Stimulated activated CD8-positive, alpha-beta memory T cell treated with anti-CD3 and anti-CD28 coated beads, Interleukin-4, amount 100 ng/mL, for 1 hour (primary cell): ENCODE results near the gene RNF151.
"Not testable (repeated sequence)": the region's sequence is repeated elsewhere in the genome, so short reads cannot be mapped to it uniquely, and the experiment has no call there.

ENCODE experiments used
- DNase-seq, 2 donors: peaks; one replicate each; pipeline ENCODE4 v3.0.0-alpha.2; 2020; ENCODE audit warnings: low read depth in 2 of 2, low spot score in 1 of 2

RNF151 gene

GRCh38 chr16:1966460-1966859, at the start of gene RNF151:
Gene RNF151 (plus strand): TSS chr16:1966856. CDS start chr16:1966882, 26 bp downstream.
- DNase-seq, result no peak

- DNase-seq, result no peak
These were observed 49.5 kb upstream of the RNF151 start for GRCh38 chr16:1917056-1917664.

GRCh38 chr16:1917665-1918350, 48.8 kb upstream of the RNF151 start:
- no peak for DNase-seq

GRCh38 chr16:1918351-1919326, 48.0 kb upstream of the RNF151 start, which contains the start of gene HS3ST6:
Gene HS3ST6 (minus strand): TSS chr16:1918415. CDS start chr16:1918323, 92 bp downstream.
- DNase-seq, result no peak

GRCh38 chr16:1919327-1919998, 47.2 kb upstream of the RNF151 start:
- no peak for DNase-seq

- DNase-seq, result not testable (repeated sequence)
These were observed 46.5 kb upstream of the RNF151 start for GRCh38 chr16:1920122-1920521.

- DNase-seq, result no peak
These were observed 45.9 kb upstream of the RNF151 start for GRCh38 chr16:1920727-1921171.

GRCh38 chr16:1922357-1922756, 44.3 kb upstream of the RNF151 start:
- DNase-seq, result no peak

- no peak for DNase-seq
These were observed 43.2 kb upstream of the RNF151 start for GRCh38 chr16:1923299-1924034.

GRCh38 chr16:1924095-1924494, 42.6 kb upstream of the RNF151 start:
- no peak for DNase-seq

GRCh38 chr16:1926271-1926670, 40.4 kb upstream of the RNF151 start:
- no peak for DNase-seq

GRCh38 chr16:1929105-1929504, 37.6 kb upstream of the RNF151 start:
- no peak for DNase-seq

GRCh38 chr16:1929578-1930337, 36.9 kb upstream of the RNF151 start:
- peak; percentile 84 to 90 for DNase-seq

GRCh38 chr16:1930338-1930720, 36.3 kb upstream of the RNF151 start:
- DNase-seq, result no peak

GRCh38 chr16:1932050-1933028, 34.3 kb upstream of the RNF151 start:
- no peak for DNase-seq

- no peak for DNase-seq
These were observed 33.5 kb upstream of the RNF151 start for GRCh38 chr16:1933097-1933661.

- DNase-seq, result no peak
These were observed 29.6 kb upstream of the RNF151 start for GRCh38 chr16:1936945-1937479.

GRCh38 chr16:1938316-1938715, 28.3 kb upstream of the RNF151 start:
- no peak for DNase-seq
